ENCODE measurements around the gene GNAZ. TPM values are rescaled to one million over a fixed set of nuclear protein-coding genes. Genes with fewer than 3 reads are reported as not detected.

GNAZ gene
- total RNA-seq, 4 donors from 2014 or later, result 50.1 to 89.2 (median 55.0) TPM

GRCh38 chr22:23120415-23120899, 50.1 kb downstream of the GNAZ start:
- H3K4me1 ChIP-seq, result peaks cover 0 to 12% (median 0%) of the 10 kb centered on the region in 3 donors
- H3K27me3 ChIP-seq, result no peaks in the 10 kb centered on the region
- no peak for TF ChIP-seq POLR2AphosphoS5 (IDR thresholded peaks at IDR 0.05)
- H3K27ac ChIP-seq, result no peak overlapping the region
- no peak overlapping the region for H3K4me3 ChIP-seq
- no peaks in the 10 kb centered on the region for H3K9me3 ChIP-seq
- ATAC-seq, result no peak
- H3K36me3 ChIP-seq, result peaks cover 0 to 21% of the 10 kb centered on the region in 2 donors
- 48 to 86% methylated on average over 2 to 3 of the region's 7 CpGs for WGBS, 2 donors (ENCODE audit: low coverage in 1 of 2)

GRCh38 chr22:23121000-23121421, 50.7 kb downstream of the GNAZ start:
- Histone ChIP-seq H3K36me3 (peaks cover 0 to 21% of the 10 kb centered on the region in 2 donors), H3K27ac (no peak overlapping the region), H3K27me3 (no peaks in the 10 kb centered on the region), H3K9me3 (no peaks in the 10 kb centered on the region), H3K4me3 (no peak overlapping the region), H3K4me1 (peaks cover 0 to 12% (median 0%) of the 10 kb centered on the region in 3 donors)
- TF ChIP-seq CTCF (IDR thresholded peaks at IDR 0.05), result no peak
- TF ChIP-seq POLR2A (IDR thresholded peaks at IDR 0.05), result no peak
- WGBS, 2 donors (ENCODE audit: low coverage in 1 of 2), result 100% methylated on average over 2 of the region's 4 CpGs
- ATAC-seq, result no peak

- Histone ChIP-seq H3K27me3 (no peaks in the 10 kb centered on the region), H3K9me3 (no peaks in the 10 kb centered on the region), H3K27ac (no peak overlapping the region), H3K36me3 (peaks cover 0 to 21% of the 10 kb centered on the region in 2 donors), H3K4me1 (peaks cover 0 to 12% (median 0%) of the 10 kb centered on the region in 3 donors), H3K4me3 (no peak overlapping the region)
- WGBS, 2 donors (ENCODE audit: low coverage in 1 of 2), result 89% methylated on average over 4 of the region's 9 CpGs; no CpG with 5 or more reads in 1 of the 2 donors
- TF ChIP-seq EP300 (IDR thresholded peaks at IDR 0.05), result no peak
- no peak for TF ChIP-seq CTCF (IDR thresholded peaks at IDR 0.05)
- no peak for TF ChIP-seq POLR2AphosphoS5 (IDR thresholded peaks at IDR 0.05)
- no peak for TF ChIP-seq POLR2A (IDR thresholded peaks at IDR 0.05)
- ATAC-seq, result no peak
Observed at GRCh38 chr22:23121424-23121823, 51.1 kb downstream of the GNAZ start.

GRCh38 chr22:23122216-23122957, 52.1 kb downstream of the GNAZ start:
- Histone ChIP-seq H3K36me3 (peaks cover 0 to 21% of the 10 kb centered on the region in 2 donors), H3K27me3 (no peaks in the 10 kb centered on the region), H3K9me3 (no peaks in the 10 kb centered on the region), H3K27ac (no peak overlapping the region), H3K4me1 (peaks cover 0 to 12% (median 0%) of the 10 kb centered on the region in 3 donors), H3K4me3 (no peak overlapping the region)
- TF ChIP-seq EP300 (IDR thresholded peaks at IDR 0.05) (no peak), CTCF (IDR thresholded peaks at IDR 0.05) (no peak), POLR2A (IDR thresholded peaks at IDR 0.05) (no peak), POLR2AphosphoS5 (IDR thresholded peaks at IDR 0.05) (no peak)
- no peak for ATAC-seq
- 80% methylated on average over 3 of the region's 13 CpGs; no CpG with 5 or more reads in 1 of the 2 donors for WGBS, 2 donors (ENCODE audit: low coverage in 1 of 2)

- ATAC-seq, result no peak
- Histone ChIP-seq H3K9me3 (no peaks in the 10 kb centered on the region), H3K4me1 (peaks cover 0 to 16% (median 0%) of the 10 kb centered on the region in 3 donors), H3K27ac (no peak overlapping the region), H3K27me3 (no peaks in the 10 kb centered on the region), H3K4me3 (no peak overlapping the region), H3K36me3 (peaks cover 0 to 21% of the 10 kb centered on the region in 2 donors)
- 79 to 92% methylated on average over 6 to 19 of the region's 26 CpGs for WGBS, 2 donors (ENCODE audit: low coverage in 1 of 2)
- TF ChIP-seq POLR2AphosphoS5 (IDR thresholded peaks at IDR 0.05) (no peak), CTCF (IDR thresholded peaks at IDR 0.05) (no peak), EP300 (IDR thresholded peaks at IDR 0.05) (no peak), POLR2A (IDR thresholded peaks at IDR 0.05) (no peak)
Observed at GRCh38 chr22:23122992-23123803, 52.9 kb downstream of the GNAZ start.

Data from gastroesophageal sphincter (tissue), 4 donors.